HG03175 (cell line): Measurements from ENCODE around the gene SRMS.

ENCODE experiments used
- ATAC-seq: cut with Tn5 transposase; IDR thresholded peaks from one replicate; pipeline ENCODE4 v1.9.1; 2021; ENCODE audit warnings: mild to moderate bottlenecking, moderate library complexity; ENCODE audit not compliant: unreplicated experiment

The SRMS gene

GRCh38 chr20:63492982-63493381 lies 54.6 kb downstream of the SRMS start:
- ATAC-seq, result no peak

- no peak for ATAC-seq
Measured at GRCh38 chr20:63492518-63492917, 55.0 kb downstream of the SRMS start.

GRCh38 chr20:63491635-63492230 lies 55.8 kb downstream of the SRMS start:
- no peak for ATAC-seq

GRCh38 chr20:63491078-63491477 lies 56.5 kb downstream of the SRMS start:
- ATAC-seq, result no peak
